Stromal cell of bone marrow (primary cell): ENCODE results near the gene TFE3.
"Not testable (repeated sequence)": the region's sequence is repeated elsewhere in the genome, so short reads cannot be mapped to it uniquely, and the experiment has no call there.

Experiments
- DNase-seq: peaks from one replicate; pipeline ENCODE4 v3.0.0-alpha.2; 2012; ENCODE audit warnings: low read depth

Gene TFE3

GRCh38 chrX:49000636-49001035 is 42.5 kb downstream of the TFE3 start:
- no peak for DNase-seq

GRCh38 chrX:48999030-48999429 is 44.1 kb downstream of the TFE3 start:
- no peak for DNase-seq

GRCh38 chrX:48998391-48998790 is 44.8 kb downstream of the TFE3 start:
- DNase-seq, result no peak

- no peak for DNase-seq
These were observed 45.3 kb downstream of the TFE3 start for GRCh38 chrX:48997865-48998264.

- no peak for DNase-seq
These were observed 45.7 kb downstream of the TFE3 start for GRCh38 chrX:48997455-48997854.

GRCh38 chrX:48996969-48997368 is 46.2 kb downstream of the TFE3 start:
- no peak for DNase-seq

GRCh38 chrX:48992341-48992740 is 50.8 kb downstream of the TFE3 start:
- no peak for DNase-seq

- no peak for DNase-seq
These were observed 53.7 kb downstream of the TFE3 start for GRCh38 chrX:48989483-48989882.

GRCh38 chrX:48983896-48984295 is 59.3 kb downstream of the TFE3 start:
- DNase-seq, result no peak

GRCh38 chrX:48983081-48983480 is 60.1 kb downstream of the TFE3 start:
- DNase-seq, result no peak

GRCh38 chrX:48981178-48981577 is 62.0 kb downstream of the TFE3 start:
- no peak for DNase-seq

- not testable (repeated sequence) for DNase-seq
These were observed 62.8 kb downstream of the TFE3 start for GRCh38 chrX:48980341-48980740.
